Motor neuron (in vitro differentiated cells): ENCODE results near the gene LMNTD1. TPM values are rescaled to one million over a fixed set of nuclear protein-coding genes. Genes with fewer than 3 reads are reported as not detected.
A peak's percentile ranks its signal among the peaks of the same experiment; 100 is the strongest.

ENCODE experiments used
- ATAC-seq, 8 experiments: fragments of 200-7000 bp; cut with Tn5 transposase; replicated peaks in 6 of 8; 2 replicates each; pipeline ENCODE4 v1.8.0; 2021; ENCODE audit warnings: mild to moderate bottlenecking in 8 of 8, moderate library complexity in 8 of 8
- H3K27ac ChIP-seq, 2 donors: fragments of 250-450 bp; sonication (Bioruptor Pico); 2 replicates each; pipeline ENCODE4 v1.9.0; 2021; ENCODE audit warnings: antibody characterized with exemption in 2 of 2, mild to moderate bottlenecking in 2 of 2, moderate library complexity in 1 of 2
- H3K4me1 ChIP-seq, 2 donors: fragments of 250-450 bp; sonication (Bioruptor Pico); replicated peaks in 1 of 2; 2 replicates each; pipeline ENCODE4 v1.6.1; 2021; ENCODE audit warnings: antibody characterized with exemption in 2 of 2, mild to moderate bottlenecking in 2 of 2, moderate library complexity in 1 of 2
- H3K4me3 ChIP-seq, 5 donors: fragments of 250-450 bp; sonication (Bioruptor Pico); 2 replicates each; pipeline ENCODE4 v1.9.0; 2021; ENCODE audit warnings: antibody characterized with exemption in 5 of 5, mild to moderate bottlenecking in 5 of 5, moderate library complexity in 4 of 5
- WGBS, 10 experiments: fragments of 450-650 bp; shearing (Covaris generic); methylation state at CpG; one replicate each; pipeline ENCODE4 v1.0.0; 2022; 5-methylcytosine and 5-hydroxymethylcytosine counted together
- in situ Hi-C, 9 experiments: fragments of 400-800 bp; cut with MboI; loops; one replicate each; pipeline ENCODE4 v1.15.0; 2021; ENCODE audit warnings: low sequenced_read_pairs in 9 of 9, low pct_unique_long_range_greater_than_20kb in 2 of 9; ENCODE audit not compliant: unreplicated experiment in 9 of 9
- total RNA-seq, 8 experiments: library from RNA; unstranded; fragments of 300-600 nt; gene quantifications; 2 replicates each; pipeline versions ENCODE4 v1.2.3 to v1.2.4, GENCODE V29; 2022

The LMNTD1 gene
- total RNA-seq, 8 experiments from 2014 or later = 3.5 to 10.2 TPM; not detected in 6

DNA sequence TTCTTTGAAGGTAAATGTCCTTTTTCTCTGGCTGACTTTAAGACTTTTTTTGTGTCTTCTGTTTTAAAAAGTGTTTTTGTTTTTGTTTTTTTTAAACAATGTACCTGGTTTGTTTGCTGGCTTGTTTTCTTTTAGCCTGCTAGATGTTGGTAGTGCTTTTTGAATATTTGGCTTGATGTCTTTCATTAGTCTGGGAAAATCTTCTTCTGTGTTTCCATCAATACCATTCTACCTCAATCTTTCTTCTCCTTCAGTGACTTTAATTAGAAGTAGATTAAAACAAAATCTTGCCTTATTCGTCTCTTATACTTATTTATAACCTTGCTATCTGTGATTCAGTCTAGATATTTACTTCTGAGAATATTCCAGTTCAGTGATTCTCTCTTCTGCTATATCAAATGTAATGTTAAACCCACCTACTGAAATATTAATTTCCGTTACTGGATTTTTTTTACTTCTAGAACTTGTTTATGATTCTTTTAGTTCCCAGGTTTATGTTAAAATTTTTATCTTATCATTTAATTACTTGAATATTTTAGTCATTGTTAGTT, 21.5 kb downstream of the LMNTD1 start:
- Histone ChIP-seq H3K4me1 (no peaks in the 10 kb centered on the region), H3K4me3 (no peak overlapping the region), H3K27ac (no peak overlapping the region)
- in situ Hi-C loops = no loop called here
- WGBS, 10 experiments = 43 to 100% (median 49%) methylated on average over 1 to 2 of the region's 2 CpGs
- ATAC-seq = no peak

DNA sequence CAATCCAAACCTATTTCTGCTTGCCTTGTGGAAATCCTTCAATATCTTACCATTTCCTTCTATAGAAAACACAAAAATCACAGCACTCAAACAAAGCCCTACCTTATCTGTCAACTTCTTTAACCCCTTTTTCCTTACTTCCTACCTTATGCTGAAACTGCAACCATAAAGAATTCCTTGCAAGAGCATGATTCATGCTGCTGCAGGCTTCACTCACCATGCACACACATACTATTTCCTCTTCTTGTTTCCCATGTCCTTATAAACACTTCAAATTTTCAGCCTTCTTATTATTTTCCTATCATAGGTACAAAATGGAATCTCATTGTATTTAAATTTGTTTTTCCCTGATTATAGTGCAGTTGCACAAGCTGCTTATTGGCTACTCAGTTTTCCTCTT, 23.3 kb downstream of the LMNTD1 start:
- in situ Hi-C loops = no loop called here
- H3K4me1 ChIP-seq = no peaks in the 10 kb centered on the region
- H3K4me3 ChIP-seq = no peak overlapping the region
- no peak for ATAC-seq
- no peak overlapping the region for H3K27ac ChIP-seq

DNA sequence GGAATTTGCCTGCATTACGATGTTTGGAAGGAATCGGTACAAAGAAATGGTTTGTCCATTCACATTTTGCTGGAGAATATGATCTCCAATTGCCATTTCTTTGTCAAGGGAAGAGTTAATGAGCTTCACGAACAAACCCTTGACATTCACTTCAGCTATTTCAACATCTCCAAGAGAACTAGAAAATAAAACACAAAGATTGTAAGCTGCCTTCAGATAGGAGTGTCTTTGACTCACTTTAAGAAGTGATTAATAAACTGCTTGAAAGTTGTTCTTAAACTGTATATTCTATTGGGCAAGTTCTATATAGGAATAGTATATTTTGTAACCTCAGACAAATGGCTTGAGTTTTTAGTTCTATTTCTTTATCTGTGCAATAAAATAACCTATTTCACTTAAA, 26.3 kb downstream of the LMNTD1 start:
- ATAC-seq = no peak
- no peak overlapping the region for H3K27ac ChIP-seq
- in situ Hi-C loops = no loop called here
- 42 to 96% (median 89%) methylated on average over 1 to 3 of the region's 3 CpGs; no CpG with 5 or more reads in 4 of the 10 experiments for WGBS, 10 experiments
- H3K4me3 ChIP-seq = no peak overlapping the region
- H3K4me1 ChIP-seq = peaks cover 0 to 7% of the 10 kb centered on the region in 2 donors

DNA sequence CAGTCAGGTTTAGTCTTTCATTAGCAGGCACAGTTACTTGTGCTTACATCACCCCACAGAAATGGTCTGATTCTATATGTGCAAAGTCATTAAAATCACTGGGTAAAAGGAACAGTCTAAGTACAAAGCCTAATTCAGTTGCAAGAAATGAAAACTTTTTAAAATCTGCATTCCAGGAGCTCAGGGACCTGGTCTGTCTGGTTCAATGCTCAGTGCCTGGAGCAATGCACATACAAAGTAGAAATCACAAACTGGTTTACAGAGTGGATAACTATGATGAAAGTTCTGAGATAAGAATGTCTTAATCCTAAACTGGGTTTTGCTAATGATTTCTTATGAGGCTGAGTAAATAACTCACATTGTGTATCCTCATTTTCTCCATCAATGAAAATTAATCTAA, 28.7 kb downstream of the LMNTD1 start:
- peak in 3 of 8 experiments; percentile 57 to 80 (median 74) for ATAC-seq
- in situ Hi-C loops = no loop called here
- no peak overlapping the region for H3K4me3 ChIP-seq
- H3K4me1 ChIP-seq = peaks cover 0 to 7% of the 10 kb centered on the region in 2 donors
- no peak overlapping the region for H3K27ac ChIP-seq

DNA sequence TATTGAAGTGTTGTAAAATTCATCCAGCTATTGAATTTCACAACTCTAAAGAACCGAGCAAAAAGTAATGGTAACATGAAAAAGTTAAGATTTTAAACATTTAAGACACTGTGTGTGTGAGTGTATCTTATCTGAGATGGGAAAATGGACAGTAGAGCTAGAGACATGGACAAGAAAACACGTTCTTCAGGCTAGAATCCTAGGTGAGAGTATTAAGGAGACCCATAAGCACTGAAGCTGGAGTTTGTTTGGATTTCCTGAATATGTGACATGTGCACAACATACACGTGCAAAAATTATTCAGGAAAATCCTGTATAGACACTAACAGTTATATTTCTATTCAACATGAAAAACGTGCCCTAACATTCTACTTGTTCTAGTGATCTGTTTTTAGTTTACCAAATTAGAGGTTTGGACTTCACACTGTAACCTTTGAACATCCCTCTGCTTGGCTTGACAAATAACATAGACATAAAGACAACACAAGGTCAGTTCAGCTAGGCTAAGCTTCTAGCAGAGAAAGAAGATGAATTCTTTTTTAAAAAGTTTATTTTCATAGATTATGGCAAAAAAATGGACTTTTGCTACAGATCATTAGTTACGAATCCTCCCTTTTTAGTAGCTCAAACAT, 31.3 kb downstream of the LMNTD1 start:
- 41 to 84% (median 58%) methylated on average over 1 to 5 of the region's 5 CpGs for WGBS, 10 experiments
- in situ Hi-C loops = no loop called here
- no peak for ATAC-seq

DNA sequence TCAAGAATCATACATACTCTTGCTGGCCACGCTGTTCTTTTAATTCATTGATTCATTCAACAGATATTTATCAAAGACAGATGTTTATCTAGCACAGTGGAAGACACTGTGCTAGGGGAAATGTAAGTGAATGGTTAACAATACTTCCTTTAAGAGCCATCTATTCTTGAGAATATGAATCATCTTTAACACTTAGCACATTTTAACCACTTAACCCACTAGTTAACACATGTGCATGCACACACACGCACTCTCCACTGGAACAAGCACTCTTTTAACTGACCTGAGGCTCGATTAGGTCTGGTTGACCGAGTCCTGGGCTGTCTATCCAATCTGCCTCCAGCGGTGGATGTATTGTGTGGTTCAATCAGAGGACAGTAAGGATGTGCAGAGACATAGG, 34.6 kb downstream of the LMNTD1 start:
- Histone ChIP-seq H3K4me1 (no peaks in the 10 kb centered on the region), H3K4me3 (no peak overlapping the region), H3K27ac (no peak overlapping the region)
- ATAC-seq = no peak
- 0 to 100% (median 90%) methylated on average over 1 to 5 of the region's 5 CpGs for WGBS, 10 experiments
- in situ Hi-C loops = no loop called here

More for the DNA sequence above, 31.3 kb downstream of the LMNTD1 start:
- H3K27ac ChIP-seq = no peak overlapping the region
- H3K4me3 ChIP-seq = no peak overlapping the region
- peaks cover 0 to 7% of the 10 kb centered on the region in 2 donors for H3K4me1 ChIP-seq

DNA sequence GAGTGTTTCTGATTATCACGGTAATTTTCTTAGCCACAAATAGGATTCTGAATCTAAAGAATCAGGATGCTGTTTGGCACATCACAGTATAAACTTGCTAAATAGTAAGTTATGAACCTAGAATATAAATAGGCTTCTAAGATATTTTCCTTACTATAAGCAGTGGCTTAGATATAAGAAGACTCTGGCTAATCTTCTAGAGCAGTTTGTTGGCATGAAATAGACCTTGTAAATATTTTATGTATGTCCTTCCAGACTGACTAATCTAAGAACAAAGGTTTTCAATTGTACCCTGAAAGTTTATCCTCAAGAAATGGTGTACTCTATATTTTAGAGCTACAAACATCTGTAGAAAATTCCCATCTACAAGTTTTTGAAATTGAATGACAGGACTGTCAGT, 48.3 kb downstream of the LMNTD1 start:
- no peak for ATAC-seq
- in situ Hi-C loops = no loop called here
- Histone ChIP-seq H3K4me3 (no peak overlapping the region), H3K27ac (no peak overlapping the region), H3K4me1 (peaks cover 0 to 9% of the 10 kb centered on the region in 2 donors)
- WGBS, 10 experiments = 11 to 100% (median 89%) methylated on average over 1 of the region's 1 CpG; no CpG with 5 or more reads in 1 of the 10 experiments

DNA sequence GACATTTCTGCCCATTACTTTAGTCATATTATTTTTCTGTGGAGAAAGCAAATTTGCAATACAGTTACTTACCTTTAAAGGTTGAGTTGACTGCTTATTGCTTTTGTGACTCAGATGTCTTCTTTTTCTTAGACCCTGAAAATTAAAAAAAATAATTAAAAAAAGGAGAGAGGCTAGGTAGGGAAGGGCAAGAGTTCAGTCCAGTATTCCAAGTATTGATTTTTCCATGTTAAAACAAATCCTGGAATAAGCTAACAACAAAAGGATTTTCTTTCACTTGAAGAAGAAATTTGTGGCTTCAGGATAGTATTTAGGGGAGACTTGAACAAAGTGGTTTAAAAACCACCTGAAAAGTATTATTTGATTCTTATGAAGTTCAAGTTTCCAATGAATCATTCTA, 49.4 kb downstream of the LMNTD1 start:
- Histone ChIP-seq H3K4me3 (no peak overlapping the region), H3K27ac (no peak overlapping the region), H3K4me1 (peaks cover 0 to 9% of the 10 kb centered on the region in 2 donors)
- ATAC-seq = no peak
- in situ Hi-C loops = no loop called here

DNA sequence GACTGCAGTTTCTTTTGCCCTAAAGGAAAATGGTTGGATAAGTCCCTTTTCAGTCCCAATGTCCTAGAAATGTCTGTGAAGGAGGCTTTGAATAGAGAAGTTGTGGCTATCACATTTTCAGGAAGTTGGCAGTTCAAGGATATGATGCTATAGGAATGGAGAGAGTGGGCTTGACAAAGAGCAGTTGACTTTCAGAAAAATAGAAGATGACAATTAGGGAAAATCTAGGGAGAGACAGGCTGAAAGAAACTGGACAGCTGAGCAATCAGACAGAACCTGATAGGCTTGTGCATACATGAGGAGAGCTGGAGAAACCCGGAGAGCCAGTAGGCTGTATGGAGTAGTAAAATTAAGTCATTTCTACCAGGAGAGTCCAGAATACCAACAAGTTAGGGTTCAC, 50.5 kb downstream of the LMNTD1 start:
- H3K4me1 ChIP-seq = peaks cover 0 to 9% of the 10 kb centered on the region in 2 donors
- ATAC-seq = no peak
- no peak overlapping the region for H3K27ac ChIP-seq
- in situ Hi-C loops = no loop called here
- no peak overlapping the region for H3K4me3 ChIP-seq
- 75 to 100% (median 86%) methylated on average over 1 of the region's 1 CpG; no CpG with 5 or more reads in 3 of the 10 experiments for WGBS, 10 experiments

DNA sequence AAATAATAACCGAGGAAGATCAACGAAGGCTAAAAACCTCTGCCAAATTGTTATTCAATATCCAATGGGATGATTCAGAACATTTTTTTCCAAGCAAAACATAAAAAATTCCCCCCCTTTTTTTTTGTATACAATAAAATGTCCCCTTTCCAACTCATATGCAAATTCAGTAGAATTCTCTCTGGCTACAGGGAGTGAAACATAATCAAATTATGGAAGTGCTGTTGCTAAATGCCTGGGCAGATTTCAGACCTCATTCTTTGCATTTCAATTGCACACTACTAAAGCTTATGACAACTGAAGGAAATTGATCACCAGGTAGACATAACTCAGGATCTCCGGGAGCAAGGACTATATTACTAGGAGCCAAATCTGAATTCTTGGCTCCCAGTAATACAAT, 51.0 kb downstream of the LMNTD1 start:
- in situ Hi-C loops = no loop called here
- Histone ChIP-seq H3K27ac (no peak overlapping the region), H3K4me3 (no peak overlapping the region), H3K4me1 (peaks cover 0 to 9% of the 10 kb centered on the region in 2 donors)
- ATAC-seq = no peak
- 46 to 100% (median 89%) methylated on average over 1 to 3 of the region's 3 CpGs for WGBS, 10 experiments

DNA sequence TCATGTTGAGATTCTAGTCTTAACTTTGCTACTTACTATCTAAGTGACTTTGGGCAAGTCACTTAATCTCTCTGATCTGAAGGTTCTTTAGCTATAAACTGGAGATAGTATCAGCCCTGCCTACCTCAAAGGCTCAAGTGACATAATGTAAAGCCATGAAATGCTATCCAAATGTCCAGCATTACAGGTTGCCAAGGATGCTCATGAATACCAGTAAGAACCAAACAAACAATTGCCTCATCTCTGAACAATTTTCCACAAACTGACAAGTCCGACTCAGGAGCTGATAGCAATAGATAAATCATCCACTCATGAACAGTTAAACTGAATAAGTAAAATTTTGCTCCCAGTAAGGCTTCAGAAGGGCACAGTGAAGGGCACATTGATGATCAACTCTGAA, 51.5 kb downstream of the LMNTD1 start:
- peaks cover 0 to 9% of the 10 kb centered on the region in 2 donors for H3K4me1 ChIP-seq
- in situ Hi-C loops = no loop called here
- no peak overlapping the region for H3K27ac ChIP-seq
- ATAC-seq = no peak
- 40 to 78% (median 50%) methylated on average over 1 of the region's 1 CpG; no CpG with 5 or more reads in 5 of the 10 experiments for WGBS, 10 experiments
- H3K4me3 ChIP-seq = no peak overlapping the region

DNA sequence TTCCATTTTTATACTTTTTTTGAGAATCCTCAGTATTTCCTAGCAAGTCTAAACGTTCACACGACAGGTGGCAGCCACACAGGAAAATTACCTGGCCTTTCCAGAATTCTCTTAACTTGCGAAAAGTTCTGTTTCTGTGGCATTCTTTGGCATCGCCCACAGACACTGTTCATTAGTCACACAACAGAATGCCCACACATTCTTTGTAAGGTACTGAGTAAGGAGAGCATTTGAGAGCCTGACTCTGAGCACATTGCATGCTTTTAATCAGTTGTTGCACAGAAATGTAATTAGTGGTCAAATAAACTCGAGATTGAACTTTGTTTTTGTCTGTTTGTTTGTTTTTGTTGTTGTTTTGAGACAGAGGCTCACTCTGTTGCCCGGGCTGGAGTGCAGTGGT, 52.4 kb downstream of the LMNTD1 start:
- no peak overlapping the region for H3K27ac ChIP-seq
- WGBS, 10 experiments = 39 to 95% (median 83%) methylated on average over 2 to 6 of the region's 6 CpGs
- in situ Hi-C loops = no loop called here
- no peak overlapping the region for H3K4me3 ChIP-seq
- ATAC-seq = peak in 1 of 8 experiments; percentile 55
- peaks cover 3 to 5% of the 10 kb centered on the region in 2 donors for H3K4me1 ChIP-seq

DNA sequence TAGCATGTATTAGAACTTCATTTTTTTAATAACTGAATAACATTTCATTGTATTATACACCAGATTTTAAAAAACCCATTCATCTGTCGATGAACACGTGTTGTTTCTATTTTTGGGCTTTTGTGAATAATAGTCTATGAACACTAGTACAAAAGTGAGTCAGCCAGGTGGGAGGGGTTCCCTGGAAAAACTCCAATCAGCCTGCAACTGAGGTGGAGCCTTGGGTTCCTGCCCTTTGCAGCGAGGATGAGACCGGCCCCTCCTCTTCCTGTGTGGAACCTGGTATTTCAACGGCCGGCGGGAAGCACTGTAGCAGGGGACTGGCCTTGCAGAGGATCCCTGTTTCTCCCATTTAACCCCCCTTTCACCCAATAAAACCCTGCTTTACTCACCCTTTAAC, 56.1 kb downstream of the LMNTD1 start:
- Histone ChIP-seq H3K27ac (no peak overlapping the region), H3K4me3 (no peak overlapping the region), H3K4me1 (peaks cover 2 to 6% of the 10 kb centered on the region in 2 donors)
- in situ Hi-C loops = no loop called here
- ATAC-seq = peak in 2 of 8 experiments; percentile 63 to 70
- WGBS, 10 experiments = 52 to 100% (median 98%) methylated on average over 1 to 7 of the region's 7 CpGs; no CpG with 5 or more reads in 1 of the 10 experiments

DNA sequence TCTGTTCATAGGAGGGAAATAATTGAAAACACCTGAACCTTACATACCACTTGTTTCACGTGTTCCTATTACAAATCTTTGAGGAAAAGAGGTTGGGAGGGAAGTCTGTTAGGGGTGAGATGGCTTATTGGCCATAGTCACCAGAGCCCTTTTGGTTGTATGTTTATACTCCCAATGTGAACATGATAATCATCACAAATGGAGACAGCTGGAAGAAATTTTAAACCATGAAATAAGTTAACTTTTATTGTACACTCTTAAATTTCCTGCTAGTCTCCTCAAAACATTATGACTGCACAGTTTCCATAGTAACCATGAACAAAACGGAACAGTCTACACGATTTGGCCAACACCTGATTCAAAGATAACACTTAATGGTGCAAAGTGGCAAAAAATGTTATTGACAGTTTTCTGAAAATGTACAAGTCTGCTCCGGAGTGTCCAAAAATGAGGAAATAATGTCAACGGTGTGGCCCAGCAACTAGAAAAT, 56.9 kb downstream of the LMNTD1 start:
- H3K4me3 ChIP-seq = no peak overlapping the region
- no peak overlapping the region for H3K27ac ChIP-seq
- WGBS, 10 experiments = 5 to 100% (median 70%) methylated on average over 2 to 5 of the region's 5 CpGs; no CpG with 5 or more reads in 1 of the 10 experiments
- peaks cover 0 to 6% of the 10 kb centered on the region in 2 donors for H3K4me1 ChIP-seq
- ATAC-seq = no peak
- in situ Hi-C loops = no loop called here
